ENCODE measurements around the gene PRKD1.

The PRKD1 gene

DNA sequence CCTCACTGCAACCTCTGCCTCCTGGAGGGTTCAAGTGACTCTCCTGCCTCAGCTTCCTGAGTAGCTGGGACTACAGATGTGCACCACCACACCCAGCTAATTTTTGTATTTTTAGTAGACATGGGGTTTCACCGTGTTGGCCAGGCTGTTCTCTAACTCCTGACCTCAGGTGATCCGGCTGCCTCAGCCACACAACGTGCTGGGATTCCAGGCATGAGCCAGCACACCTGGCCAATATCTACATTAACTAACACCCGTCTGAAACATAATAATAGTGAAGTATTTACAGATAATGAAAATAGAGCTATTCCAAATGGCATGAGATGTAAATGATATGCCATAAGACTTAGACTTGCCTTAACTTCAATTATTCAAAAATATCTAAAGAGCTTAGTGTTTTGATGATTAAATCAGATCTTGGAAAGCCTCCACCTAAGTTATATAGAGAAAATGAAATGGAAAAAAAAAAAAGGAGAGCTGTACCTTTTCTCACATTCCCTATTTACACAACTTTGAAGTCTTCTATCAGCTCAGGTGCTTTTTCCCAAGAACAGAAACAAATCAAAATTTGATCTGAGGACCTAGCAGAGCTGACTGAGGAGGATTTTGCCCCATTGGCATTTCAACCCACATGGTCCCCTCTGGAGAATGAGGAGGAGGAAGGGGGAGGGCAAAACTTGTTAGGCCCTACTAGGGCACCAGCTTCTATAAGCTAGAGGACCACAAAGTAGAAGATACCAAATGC lies 309.2 kb downstream of the PRKD1 start:
- Histone ChIP-seq H3K27ac (no peak overlapping the region), H3K4me3 (no peak overlapping the region)
- TF ChIP-seq, protein P1, sequence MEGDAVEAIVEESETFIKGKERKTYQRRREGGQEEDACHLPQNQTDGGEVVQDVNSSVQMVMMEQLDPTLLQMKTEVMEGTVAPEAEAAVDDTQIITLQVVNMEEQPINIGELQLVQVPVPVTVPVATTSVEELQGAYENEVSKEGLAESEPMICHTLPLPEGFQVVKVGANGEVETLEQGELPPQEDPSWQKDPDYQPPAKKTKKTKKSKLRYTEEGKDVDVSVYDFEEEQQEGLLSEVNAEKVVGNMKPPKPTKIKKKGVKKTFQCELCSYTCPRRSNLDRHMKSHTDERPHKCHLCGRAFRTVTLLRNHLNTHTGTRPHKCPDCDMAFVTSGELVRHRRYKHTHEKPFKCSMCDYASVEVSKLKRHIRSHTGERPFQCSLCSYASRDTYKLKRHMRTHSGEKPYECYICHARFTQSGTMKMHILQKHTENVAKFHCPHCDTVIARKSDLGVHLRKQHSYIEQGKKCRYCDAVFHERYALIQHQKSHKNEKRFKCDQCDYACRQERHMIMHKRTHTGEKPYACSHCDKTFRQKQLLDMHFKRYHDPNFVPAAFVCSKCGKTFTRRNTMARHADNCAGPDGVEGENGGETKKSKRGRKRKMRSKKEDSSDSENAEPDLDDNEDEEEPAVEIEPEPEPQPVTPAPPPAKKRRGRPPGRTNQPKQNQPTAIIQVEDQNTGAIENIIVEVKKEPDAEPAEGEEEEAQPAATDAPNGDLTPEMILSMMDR (IDR thresholded peaks at IDR 0.05), result no peak
- no peak for DNase-seq (ENCODE audit: low spot score)

DNA sequence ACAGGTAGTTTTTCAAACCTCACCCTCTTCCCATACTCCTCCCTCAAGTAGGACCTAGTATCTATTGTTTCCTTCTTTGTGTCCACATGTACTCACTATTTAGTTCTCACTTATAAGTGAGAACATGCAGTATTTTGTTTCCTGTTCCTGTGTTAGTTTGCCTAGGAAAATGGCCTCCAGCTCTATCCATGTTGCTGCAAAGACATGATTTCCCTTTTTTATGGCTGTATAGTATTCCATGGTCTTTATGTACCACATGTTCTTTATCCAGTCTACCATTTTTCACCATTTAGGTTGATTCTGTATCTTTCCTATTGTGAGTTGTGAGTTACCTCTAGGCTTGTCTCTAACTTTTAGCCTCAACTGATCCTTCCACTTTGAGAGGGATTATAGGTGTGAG lies 310.7 kb downstream of the PRKD1 start:
- TF ChIP-seq, protein P1 (IDR thresholded peaks at IDR 0.05), result no peak
- H3K4me3 ChIP-seq, result no peak overlapping the region
- no peak overlapping the region for H3K27ac ChIP-seq
- DNase-seq (ENCODE audit: low spot score), result no peak

DNA sequence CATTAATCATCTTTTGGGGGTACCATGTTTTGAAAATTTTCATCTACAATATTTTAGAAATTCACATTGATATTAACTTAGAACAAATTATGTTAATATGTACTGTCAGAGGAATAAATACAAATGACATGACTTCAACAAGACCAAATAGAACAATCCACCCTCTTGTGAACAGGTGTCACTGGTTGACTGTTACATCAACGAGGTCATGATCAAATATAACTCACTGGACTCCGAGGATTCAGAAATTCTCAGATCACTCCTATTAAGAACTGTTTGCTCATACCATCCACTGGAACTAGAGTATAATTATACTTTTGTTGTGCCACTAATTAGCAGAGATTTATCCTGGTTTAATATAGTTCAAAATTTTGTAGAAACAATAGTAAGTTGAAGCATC lies 318.8 kb downstream of the PRKD1 start:
- no peak overlapping the region for H3K27ac ChIP-seq
- no peak overlapping the region for H3K4me3 ChIP-seq
- TF ChIP-seq, protein P1 (IDR thresholded peaks at IDR 0.05), result no peak
- no peak for DNase-seq (ENCODE audit: low spot score)

DNA sequence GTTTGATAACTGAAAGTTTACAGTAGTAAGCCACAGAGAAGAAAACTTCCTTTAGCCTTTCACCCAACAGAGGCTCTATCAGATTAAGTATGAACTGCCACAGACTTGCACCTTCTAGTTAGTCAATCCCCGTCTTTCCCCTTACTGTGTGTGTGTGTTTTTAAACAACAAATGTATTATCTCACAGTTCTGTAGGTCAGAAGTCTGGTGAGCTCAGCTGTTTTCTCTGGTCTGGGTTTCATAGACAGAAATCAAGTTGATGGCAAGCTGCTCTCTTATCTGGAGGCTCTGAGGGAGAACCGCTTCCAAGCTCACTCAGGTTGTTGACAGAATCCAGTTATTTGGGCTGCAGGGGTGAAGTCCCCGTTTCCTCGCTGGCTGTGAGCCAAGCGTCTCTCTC lies 320.5 kb downstream of the PRKD1 start:
- no peak for DNase-seq (ENCODE audit: low spot score)
- H3K27ac ChIP-seq, result no peak overlapping the region
- TF ChIP-seq, protein P1 (IDR thresholded peaks at IDR 0.05), result no peak
- no peak overlapping the region for H3K4me3 ChIP-seq

DNA sequence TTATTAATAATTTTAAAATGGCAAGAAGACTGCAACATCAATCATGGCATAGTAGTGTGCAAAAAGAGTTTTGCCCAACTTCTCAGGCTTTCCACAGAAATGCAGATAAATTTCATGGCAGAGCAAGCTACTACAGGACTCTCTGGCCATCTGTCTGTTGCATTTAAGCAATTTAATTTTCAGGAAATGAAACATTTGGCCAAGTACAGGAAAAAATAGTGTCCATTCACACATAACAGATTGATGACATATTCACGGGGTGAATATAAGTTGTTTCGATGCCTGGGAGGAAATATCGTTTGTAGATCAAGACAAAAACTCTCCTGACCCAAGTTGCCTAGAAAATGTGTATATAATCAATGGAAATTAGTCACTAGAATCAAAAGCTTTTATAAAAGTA lies 324.0 kb downstream of the PRKD1 start:
- TF ChIP-seq, protein P1 (IDR thresholded peaks at IDR 0.05), result no peak
- no peak for DNase-seq (ENCODE audit: low spot score)
- Histone ChIP-seq H3K4me3 (no peak overlapping the region), H3K27ac (no peak overlapping the region)

DNA sequence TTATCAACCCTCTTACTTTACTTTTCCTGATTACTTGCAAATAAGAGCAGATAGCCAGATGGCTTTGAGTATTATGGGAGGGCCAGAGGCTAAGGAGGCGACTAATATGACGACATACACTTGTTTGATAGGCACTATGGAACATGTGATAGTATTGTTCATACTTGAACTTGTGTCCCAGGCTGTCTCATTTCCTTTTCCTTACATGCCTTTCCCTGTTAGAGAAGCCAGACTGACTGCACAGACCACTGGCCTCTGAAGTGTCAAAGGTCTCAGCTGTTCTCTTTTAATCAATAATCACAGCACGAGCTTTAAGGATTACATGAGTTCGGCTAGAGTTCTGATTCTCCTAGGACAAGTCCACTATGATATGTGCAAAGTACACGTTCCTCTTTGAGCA lies 326.0 kb downstream of the PRKD1 start:
- DNase-seq (ENCODE audit: low spot score), result no peak
- TF ChIP-seq, protein P1 (IDR thresholded peaks at IDR 0.05), result no peak
- no peak overlapping the region for H3K4me3 ChIP-seq

DNA sequence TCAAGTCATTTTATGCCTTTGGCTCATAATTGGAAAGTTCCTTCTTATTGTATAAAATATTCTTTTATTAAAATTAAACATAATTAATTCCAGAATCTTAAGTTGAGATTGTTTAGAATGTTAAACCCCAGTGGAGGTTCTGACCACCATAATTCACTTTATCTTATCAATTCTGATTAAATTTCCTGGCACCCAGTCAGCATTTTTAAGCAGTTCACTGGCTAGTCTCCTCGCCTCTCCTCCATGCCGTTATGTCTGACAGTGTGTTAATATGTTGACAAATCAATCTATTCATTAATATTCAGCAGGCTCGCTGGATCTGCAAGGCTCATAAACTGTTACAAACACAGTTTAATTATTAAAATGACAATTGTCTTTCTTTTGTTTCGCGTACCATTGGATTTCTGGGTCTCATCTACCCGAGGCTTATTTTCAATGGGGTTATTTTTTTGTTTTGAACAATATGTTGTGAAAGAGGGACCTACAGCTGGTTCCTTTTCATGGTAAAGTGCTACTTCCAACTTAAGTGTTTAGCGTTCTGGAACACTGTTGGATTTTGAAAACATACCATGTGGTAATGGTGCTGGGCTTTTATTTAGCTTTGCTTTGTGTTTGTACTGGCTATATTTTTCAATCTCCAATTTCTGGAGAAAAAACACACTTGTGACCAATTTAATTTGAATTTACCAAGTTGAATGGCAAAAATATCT lies 339.7 kb downstream of the PRKD1 start:
- Histone ChIP-seq H3K4me3 (no peak overlapping the region), H3K27ac (no peak overlapping the region)
- TF ChIP-seq, protein P1 (IDR thresholded peaks at IDR 0.05), result no peak
- no peak for DNase-seq (ENCODE audit: low spot score)

More for the DNA sequence above, 326.0 kb downstream of the PRKD1 start:
- H3K27ac ChIP-seq, result no peak overlapping the region

Data from coronary artery (tissue), 2 donors.